T-helper 1 cell treated with Interleukin-12 subunit alpha and Interleukin-12 subunit beta and Interleukin-4 antibody, amounts not matched to agents 30 ng/mL and 1 ng/mL, for 36 hours (primary cell): ENCODE measurements around the gene C5orf34. TPM values are rescaled to one million over a fixed set of nuclear protein-coding genes. Genes with fewer than 3 reads are reported as not detected.
"Not testable (repeated sequence)": the region's sequence is repeated elsewhere in the genome, so short reads cannot be mapped to it uniquely, and the experiment has no call there.

ENCODE experiments used
- intact Hi-C: fragments of 100-400 bp; cut with micrococcal nuclease; formaldehyde crosslinking; loops from one replicate; pipeline ENCODE4 v1.15.1; 2024
- total RNA-seq: library from RNA; stranded (reverse); gene quantifications from 2 replicates; pipeline ENCODE4 v1.2.3, GENCODE V29; 2022

Gene C5orf34
- total RNA-seq, 1 donor from 2014 or later, result 6.5 TPM

DNA sequence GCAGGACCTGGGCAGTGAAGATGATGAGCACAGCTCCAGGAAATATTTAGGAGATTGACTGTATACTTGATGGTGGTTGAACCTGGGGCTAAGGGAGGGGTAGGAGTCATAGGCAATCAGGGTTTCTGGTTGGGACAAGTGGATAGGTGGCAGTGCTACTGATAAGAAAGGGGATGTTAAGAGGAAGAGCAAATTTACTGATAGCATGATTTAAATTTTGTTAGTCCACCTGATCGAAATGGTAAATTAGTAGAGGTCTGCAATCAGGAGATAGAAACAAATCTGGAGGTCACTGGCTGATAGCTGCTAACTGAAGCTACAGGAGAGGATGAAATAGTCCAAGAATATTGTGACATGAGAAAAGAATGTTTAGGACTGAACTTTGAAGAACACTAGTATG is 5.7 kb upstream of the C5orf34 start:
- intact Hi-C loops, result no loop called here

DNA sequence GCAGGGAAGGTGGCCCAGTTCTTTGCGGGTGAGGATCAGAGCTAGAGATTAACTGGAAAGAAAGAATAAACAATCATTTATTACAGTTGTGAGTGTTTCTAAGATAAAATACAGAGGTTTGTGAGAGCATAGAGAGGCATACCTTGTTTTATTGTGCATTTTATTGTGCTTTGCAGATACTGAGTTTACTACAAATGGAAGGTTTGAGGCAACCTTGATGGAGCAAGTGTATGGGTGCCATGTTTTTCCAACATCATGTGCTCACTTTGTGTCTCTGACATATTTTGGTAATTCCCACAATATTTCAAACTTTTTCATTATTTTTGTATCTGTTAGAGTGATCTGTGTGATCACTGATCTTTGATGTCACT is 715 bp upstream of the C5orf34 start:
- intact Hi-C loops, result loop anchor here (1.0 to 10.0 kb wide), 16 partner anchors 17 to 1645 kb away; partner anchors contain the start of genes ANXA2R, HMGCS1, MRPS30 and OXCT1

GRCh38 chr5:43514471-43514815 is 505 bp downstream of the C5orf34 start:
- intact Hi-C loops, result loop anchor here (1.0 to 10.0 kb wide), 6 partner anchors 18 to 1360 kb away; partner anchors contain the start of genes MRPS30 and NNT

DNA sequence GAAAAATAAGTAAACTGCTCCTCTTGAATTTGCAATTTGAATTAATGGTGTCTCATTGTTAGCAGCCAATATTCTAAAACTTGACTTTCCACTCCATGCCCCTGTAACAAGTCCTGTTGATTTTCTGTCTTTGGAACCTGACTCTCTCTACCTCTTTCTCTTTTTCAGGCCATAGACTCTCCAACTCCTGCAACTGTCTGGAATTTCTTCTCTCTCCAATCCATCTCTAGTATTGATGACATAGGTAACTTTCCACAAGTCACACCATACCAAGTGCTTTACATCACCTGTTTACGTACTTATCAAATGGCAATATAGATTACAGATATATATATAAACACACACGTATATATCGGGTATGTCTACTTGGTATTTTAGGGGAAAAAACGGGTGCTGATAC is 923 bp downstream of the C5orf34 start:
- intact Hi-C loops, result loop anchor here (1.0 to 10.0 kb wide), 6 partner anchors 19 to 1361 kb away; partner anchors contain the start of genes MRPS30 and NNT

GRCh38 chr5:43511062-43511461 is 3.9 kb downstream of the C5orf34 start:
- intact Hi-C loops, result loop anchor here (10.0 kb wide), 1 partner anchor 1364 kb away; no protein-coding TSS in a partner anchor

- intact Hi-C loops, result no loop called here
Measured at GRCh38 chr5:43498581-43498980, 16.4 kb downstream of the C5orf34 start.

- intact Hi-C loops, result no loop called here
Measured at GRCh38 chr5:43497311-43498104, 17.4 kb downstream of the C5orf34 start.

GRCh38 chr5:43491326-43491725 is 23.6 kb downstream of the C5orf34 start:
- intact Hi-C loops, result no loop called here

GRCh38 chr5:43486353-43486752 is 28.6 kb downstream of the C5orf34 start:
- intact Hi-C loops, result loop anchor here (10.0 kb wide), 1 partner anchor 1318 kb away; the partner anchor contains the start of gene MRPS30

GRCh38 chr5:43485406-43485805 is 29.5 kb downstream of the C5orf34 start:
- intact Hi-C loops, result loop anchor here (2.0 to 10.0 kb wide), 3 partner anchors 293 to 1319 kb away; partner anchors contain the start of genes MRPS30 and NIM1K

DNA sequence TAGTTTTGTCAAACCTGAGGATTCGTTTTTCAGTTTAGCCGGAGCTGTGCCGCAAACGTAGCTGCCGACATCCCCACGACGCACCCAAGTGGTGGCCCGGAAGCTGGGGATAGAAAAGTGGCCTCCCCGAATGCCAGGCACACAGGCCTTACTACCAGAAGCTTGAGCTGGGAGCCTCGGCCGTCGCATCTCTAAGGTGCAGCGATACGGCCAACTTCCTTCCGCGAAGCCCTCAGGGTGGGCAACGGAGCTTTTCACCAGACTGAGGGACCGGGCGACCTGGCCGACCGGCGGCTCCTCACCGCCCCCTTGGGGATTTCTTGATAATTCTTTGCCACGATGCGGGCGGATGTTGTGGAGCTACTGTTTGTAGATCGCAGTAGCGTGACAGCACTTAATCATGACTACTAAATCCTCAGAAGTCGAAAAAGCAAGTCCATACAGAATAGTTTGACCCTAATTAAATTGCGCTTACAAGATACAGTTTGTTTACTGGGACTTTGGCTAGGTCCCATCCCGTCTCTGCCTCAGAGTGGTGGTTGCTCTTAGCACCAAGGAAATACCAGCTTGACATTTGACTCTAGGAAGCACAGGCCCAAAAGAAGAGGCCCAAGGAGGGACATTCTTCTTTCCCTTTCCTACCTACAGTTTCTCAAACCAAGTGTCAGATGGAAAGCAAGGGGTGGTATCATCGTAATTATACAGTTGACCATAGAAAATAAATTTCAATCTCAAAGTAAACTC is 30.7 kb downstream of the C5orf34 start:
- intact Hi-C loops, result loop anchor here (1.0 to 10.0 kb wide), 15 partner anchors 31 to 1580 kb away; partner anchors contain the start of genes C5orf34, HMGCS1, MRPS30 and NIM1K

- intact Hi-C loops, result loop anchor here (1.0 to 10.0 kb wide), 21 partner anchors 32 to 1579 kb away; partner anchors contain the start of genes C5orf34, HMGCS1, MRPS30 and NIM1K
Measured at GRCh38 chr5:43483298-43484105, 31.4 kb downstream of the C5orf34 start, which contains the start of gene TMEM267. TSS of gene TMEM267 (minus strand) at chr5:43483865. CDS start at chr5:43453969, 29,896 bp downstream.

DNA sequence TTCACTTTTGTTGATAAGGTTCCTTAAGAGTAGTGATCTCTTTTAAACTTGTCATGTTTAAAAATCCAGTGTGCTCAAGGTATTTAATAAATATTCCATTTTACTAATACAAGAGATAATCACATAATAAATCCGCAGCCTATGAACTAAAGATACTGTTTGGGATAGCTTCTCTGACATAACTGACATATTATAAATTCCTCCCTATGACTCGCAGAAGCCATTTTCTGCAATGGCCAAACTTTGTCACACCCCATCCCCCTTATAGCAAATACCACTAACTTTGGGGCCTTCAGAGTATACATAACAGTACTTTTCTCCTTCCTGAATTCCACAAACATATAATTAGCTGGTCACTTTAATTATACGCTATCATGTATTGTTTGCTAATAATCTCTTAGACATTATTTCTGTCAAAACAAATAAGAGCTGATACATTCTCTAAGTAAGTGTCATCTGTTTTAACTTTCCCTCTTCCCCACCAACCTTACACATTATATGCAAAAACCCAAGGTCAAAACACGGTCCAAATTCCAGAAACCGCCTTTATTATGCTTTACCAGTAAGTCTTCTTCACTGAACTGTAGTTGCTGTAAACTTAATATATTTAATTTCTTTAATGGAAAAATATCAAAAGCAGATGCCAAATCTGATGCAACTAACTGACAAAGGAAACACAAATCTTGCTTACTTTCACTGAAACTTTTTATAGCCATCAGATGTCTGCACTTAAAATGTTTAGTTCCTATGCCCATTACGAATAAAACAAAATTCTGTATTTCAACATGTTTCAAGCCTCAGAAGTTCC is 32.3 kb downstream of the C5orf34 start:
- intact Hi-C loops, result loop anchor here (1.0 to 10.0 kb wide), 8 partner anchors 74 to 1558 kb away; partner anchors contain the start of genes MRPS30 and NNT

GRCh38 chr5:43469671-43470391 is 45.1 kb downstream of the C5orf34 start:
- intact Hi-C loops, result no loop called here

DNA sequence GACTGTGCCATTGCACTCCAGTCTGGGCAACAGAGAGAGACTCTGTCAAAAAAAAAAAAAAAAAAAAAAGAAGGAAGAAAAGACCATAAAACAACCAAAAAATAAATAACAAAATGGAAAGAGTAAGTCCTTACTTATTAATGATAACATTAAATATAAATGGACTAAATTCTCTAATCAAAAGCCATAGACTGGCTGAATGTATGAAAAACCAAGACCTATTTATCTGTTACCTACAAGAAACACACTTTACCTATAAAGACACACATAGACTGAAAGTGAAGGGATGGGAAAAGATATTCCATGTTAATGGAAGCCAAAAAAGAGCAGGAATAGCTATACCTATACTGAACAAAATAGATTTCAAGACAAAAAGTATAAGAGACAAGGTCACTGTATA is 47.8 kb downstream of the C5orf34 start:
- intact Hi-C loops, result no loop called here

DNA sequence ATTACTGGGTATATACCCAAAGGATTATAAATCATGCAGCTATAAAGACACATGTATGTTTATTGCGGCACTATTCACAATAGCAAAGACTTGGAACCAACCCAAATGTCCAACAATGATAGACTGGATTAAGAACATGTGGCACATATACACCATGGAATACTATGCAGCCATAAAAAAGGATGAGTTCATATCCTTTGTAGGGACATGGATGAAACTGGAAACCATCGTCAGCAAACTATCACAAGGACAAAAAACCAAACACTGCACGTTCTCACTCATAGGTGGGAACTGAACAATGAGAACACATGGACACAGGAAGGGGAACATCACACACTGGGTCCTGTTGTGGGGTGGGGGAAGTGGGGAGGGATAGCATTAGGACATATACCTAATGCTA is 49.5 kb downstream of the C5orf34 start:
- intact Hi-C loops, result not testable (repeated sequence)

DNA sequence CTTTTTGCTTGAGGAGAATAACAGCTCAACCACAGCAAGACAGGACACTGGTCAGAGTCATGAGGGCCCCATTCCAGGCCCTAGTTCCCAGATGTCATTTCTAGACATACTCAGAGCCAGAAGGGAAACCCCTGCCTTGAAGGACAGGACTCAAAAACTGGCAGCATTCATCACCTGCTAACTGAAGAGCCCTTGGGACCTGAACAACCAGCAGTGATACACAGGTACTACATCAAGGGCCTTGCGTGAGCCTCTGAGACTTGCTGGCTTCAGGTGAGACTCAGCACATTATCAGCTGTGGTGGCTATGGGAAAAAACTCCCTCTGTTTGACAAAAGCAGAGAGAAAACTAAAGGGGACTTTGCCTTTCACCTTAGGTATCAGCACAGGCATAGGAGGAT is 53.9 kb downstream of the C5orf34 start:
- intact Hi-C loops, result no loop called here

- intact Hi-C loops, result no loop called here
Measured at GRCh38 chr5:43456556-43456955, 58.4 kb downstream of the C5orf34 start.

- intact Hi-C loops, result not testable (repeated sequence)
Measured at GRCh38 chr5:43441575-43441974, 73.4 kb downstream of the C5orf34 start.
